ENCODE data around the gene RSL1D1. TPM values are rescaled to one million over a fixed set of nuclear protein-coding genes. Genes with fewer than 3 reads are reported as not detected.

Gene RSL1D1
- total and polyA plus RNA-seq, 9 of the 15 experiments (the other 6 are each of a cell fraction or from before 2014, with no cell fraction given) = 259 to 753 (median 373) TPM

DNA sequence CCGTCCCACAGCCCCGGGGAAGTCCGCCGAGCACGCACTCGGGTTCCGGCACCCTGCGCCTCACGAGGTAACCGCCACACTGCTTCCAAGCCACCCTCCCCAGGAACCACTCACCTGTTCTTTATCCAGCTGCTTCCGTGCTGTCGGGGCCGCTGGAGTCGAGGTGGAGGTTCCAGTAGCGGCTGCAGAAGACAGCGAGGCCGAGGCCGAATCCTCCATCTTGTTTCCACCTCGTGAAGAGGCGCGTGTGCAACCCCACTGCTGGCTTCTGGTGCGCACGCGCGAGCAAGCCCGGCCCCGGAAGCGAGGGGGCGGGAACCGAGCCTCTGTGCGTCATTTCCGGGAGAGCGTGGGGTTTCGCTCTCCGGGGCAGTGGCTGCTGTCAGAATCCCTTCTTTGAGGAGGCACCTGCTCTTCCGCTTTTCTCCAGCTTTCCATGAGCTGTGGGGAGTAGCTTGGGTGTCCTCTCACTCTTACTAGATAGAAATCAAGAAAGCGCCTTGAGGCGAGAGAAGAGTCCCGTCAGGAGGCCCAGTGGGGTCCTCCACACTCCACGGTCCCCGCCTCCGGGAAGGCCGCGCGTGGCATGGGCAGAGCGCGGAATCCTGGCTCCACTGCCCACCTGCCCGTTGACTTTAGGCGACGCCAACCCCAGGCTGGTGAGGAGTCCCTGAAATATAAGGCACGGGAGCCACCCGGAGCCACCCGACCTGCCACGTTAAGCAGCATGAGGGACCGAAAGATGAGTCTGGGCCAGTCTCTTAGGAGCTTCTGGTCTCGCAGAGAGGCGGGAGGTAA, at the start of gene RSL1D1 (continued):
- TF ChIP-seq EP400 (IDR thresholded peaks at IDR 0.05) (peak; percentile 100), BHLHE40 (IDR thresholded peaks at IDR 0.05; ENCODE audit: low read length) (peak; percentile 45; the same call in 1 of the 2 replicates), RCOR1 (IDR thresholded peaks at IDR 0.05; ENCODE audit: borderline replicate concordance in 1 of 2, low read depth in 2 of 2, low read length in 2 of 2) (0 out of 4 replicates have a peak, but pooled peaks have one; percentile 12 to 24), CBX1 (IDR thresholded peaks at IDR 0.05; ENCODE audit: low read depth) (0 out of 2 replicates have a peak, but pooled peaks have one; percentile 17), DMBX1 (CRISPR knock-in tag; IDR thresholded peaks at IDR 0.05; ENCODE audit: borderline replicate concordance) (0 out of 2 replicates have a peak, but pooled peaks have one; percentile 25), MAZ (CRISPR knock-in tag; conservative IDR thresholded peaks at IDR 0.05 in 1 of 2, IDR thresholded peaks at IDR 0.05 in 1 of 2) (peak; percentile 45 to 59; a peak in 3 of 4 replicates), ZNF174 (CRISPR knock-in tag; IDR thresholded peaks at IDR 0.05) (no peak), GTF2E2 (tag; IDR thresholded peaks at IDR 0.05) (peak; percentile 76; the same call in 1 of the 2 replicates), NR1H2 (CRISPR knock-in tag; IDR thresholded peaks at IDR 0.05) (0 out of 2 replicates have a peak, but pooled peaks have one; percentile 11), GTF2F1 (IDR thresholded peaks at IDR 0.05; ENCODE audit: low read depth, low read length) (peak; percentile 80; the same call in 1 of the 2 replicates), RBFOX2 (IDR thresholded peaks at IDR 0.05; ENCODE audit: low read depth, low read length) (peak; percentile 99), HDGF (IDR thresholded peaks at IDR 0.05) (0 out of 2 replicates have a peak, but pooled peaks have one; percentile 10), RHOXF2B (CRISPR knock-in tag; conservative IDR thresholded peaks at IDR 0.05) (no peak), ZNF316 (IDR thresholded peaks at IDR 0.05) (peak; percentile 20; the same call in 1 of the 2 replicates), GABPB1 (CRISPR knock-in tag; IDR thresholded peaks at IDR 0.05) (peak; percentile 97), SRSF1 (IDR thresholded peaks at IDR 0.05; ENCODE audit: low read depth, low read length) (no peak), HSF4 (CRISPR knock-in tag; IDR thresholded peaks at IDR 0.05; ENCODE audit: borderline replicate concordance) (no peak), ZBTB26 (CRISPR knock-in tag; IDR thresholded peaks at IDR 0.05) (no peak)
- TF ChIP-seq, protein P1, sequence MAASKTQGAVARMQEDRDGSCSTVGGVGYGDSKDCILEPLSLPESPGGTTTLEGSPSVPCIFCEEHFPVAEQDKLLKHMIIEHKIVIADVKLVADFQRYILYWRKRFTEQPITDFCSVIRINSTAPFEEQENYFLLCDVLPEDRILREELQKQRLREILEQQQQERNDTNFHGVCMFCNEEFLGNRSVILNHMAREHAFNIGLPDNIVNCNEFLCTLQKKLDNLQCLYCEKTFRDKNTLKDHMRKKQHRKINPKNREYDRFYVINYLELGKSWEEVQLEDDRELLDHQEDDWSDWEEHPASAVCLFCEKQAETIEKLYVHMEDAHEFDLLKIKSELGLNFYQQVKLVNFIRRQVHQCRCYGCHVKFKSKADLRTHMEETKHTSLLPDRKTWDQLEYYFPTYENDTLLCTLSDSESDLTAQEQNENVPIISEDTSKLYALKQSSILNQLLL (CRISPR knock-in tag; IDR thresholded peaks at IDR 0.05; ENCODE audit: borderline replicate concordance) = no peak
- TF ChIP-seq, protein P2, sequence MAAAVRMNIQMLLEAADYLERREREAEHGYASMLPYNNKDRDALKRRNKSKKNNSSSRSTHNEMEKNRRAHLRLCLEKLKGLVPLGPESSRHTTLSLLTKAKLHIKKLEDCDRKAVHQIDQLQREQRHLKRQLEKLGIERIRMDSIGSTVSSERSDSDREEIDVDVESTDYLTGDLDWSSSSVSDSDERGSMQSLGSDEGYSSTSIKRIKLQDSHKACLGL (CRISPR knock-in tag; IDR thresholded peaks at IDR 0.05; ENCODE audit: borderline replicate concordance, poor library complexity, severe bottlenecking) = peak; percentile 69
- TF ChIP-seq, protein P3, sequence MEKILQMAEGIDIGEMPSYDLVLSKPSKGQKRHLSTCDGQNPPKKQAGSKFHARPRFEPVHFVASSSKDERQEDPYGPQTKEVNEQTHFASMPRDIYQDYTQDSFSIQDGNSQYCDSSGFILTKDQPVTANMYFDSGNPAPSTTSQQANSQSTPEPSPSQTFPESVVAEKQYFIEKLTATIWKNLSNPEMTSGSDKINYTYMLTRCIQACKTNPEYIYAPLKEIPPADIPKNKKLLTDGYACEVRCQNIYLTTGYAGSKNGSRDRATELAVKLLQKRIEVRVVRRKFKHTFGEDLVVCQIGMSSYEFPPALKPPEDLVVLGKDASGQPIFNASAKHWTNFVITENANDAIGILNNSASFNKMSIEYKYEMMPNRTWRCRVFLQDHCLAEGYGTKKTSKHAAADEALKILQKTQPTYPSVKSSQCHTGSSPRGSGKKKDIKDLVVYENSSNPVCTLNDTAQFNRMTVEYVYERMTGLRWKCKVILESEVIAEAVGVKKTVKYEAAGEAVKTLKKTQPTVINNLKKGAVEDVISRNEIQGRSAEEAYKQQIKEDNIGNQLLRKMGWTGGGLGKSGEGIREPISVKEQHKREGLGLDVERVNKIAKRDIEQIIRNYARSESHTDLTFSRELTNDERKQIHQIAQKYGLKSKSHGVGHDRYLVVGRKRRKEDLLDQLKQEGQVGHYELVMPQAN (IDR thresholded peaks at IDR 0.05; ENCODE audit: borderline replicate concordance) = peak; percentile 97
- TF ChIP-seq, protein P4, sequence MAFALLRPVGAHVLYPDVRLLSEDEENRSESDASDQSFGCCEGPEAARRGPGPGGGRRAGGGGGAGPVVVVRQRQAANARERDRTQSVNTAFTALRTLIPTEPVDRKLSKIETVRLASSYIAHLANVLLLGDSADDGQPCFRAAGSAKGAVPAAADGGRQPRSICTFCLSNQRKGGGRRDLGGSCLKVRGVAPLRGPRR (CRISPR knock-in tag; IDR thresholded peaks at IDR 0.05) = no peak

All from K562 (cell line).